Panc1 (cell line): ENCODE data around the gene BLOC1S6. TPM values are rescaled to one million over a fixed set of nuclear protein-coding genes. Genes with fewer than 3 reads are reported as not detected.

Experiments
- ATAC-seq: fragments of 200-7000 bp; cut with Tn5 transposase; 2 replicates; pipeline ENCODE4 v1.9.1; 2020; ENCODE audit warnings: mild to moderate bottlenecking, moderate library complexity
- BruUV-seq: library from RNA; stranded (reverse); fragments of 400-500 nt; replicated peaks from 2 replicates; lab custom pipeline; 2021; lab: Mats Ljungman, UMichigan
- CTCF ChIA-PET: fragments of 300-600 bp; sonication (Branson Sonifier 250); formaldehyde crosslinking; loops from one replicate; lab custom pipeline; 2022; ENCODE audit warnings: antibody characterized with exemption; lab: Charles Lee
- POLR2A ChIA-PET: fragments of 300-600 bp; sonication (Branson Sonifier 250); formaldehyde crosslinking; loops from one replicate; lab custom pipeline; 2022; ENCODE audit warnings: antibody characterized with exemption; lab: Charles Lee
- DNase-seq: peaks from one replicate; pipeline ENCODE4 v3.0.0-alpha.2; 2010; ENCODE audit warnings: low read depth, low spot score
- H3K27ac ChIP-seq: 2 replicates; pipeline ENCODE4 v1.5.1; 2011; ENCODE audit warnings: mild to moderate bottlenecking, low read length, inconsistent platforms
- H3K27me3 ChIP-seq: fragments of 200-500 bp; sonication (Bioruptor generic); 2 replicates; pipeline ENCODE4 v1.6.0; 2014; ENCODE audit warnings: low read length, inconsistent platforms; ENCODE audit not compliant: control insufficient read depth, insufficient read depth
- H3K36me3 ChIP-seq: fragments of 200-500 bp; sonication (Bioruptor generic); 2 replicates; pipeline ENCODE4 v1.5.1; 2014; ENCODE audit warnings: inconsistent platforms, mild to moderate bottlenecking, low read length, moderate library complexity; ENCODE audit not compliant: control insufficient read depth, insufficient read depth
- H3K4me1 ChIP-seq: 2 replicates; pipeline ENCODE4 v1.5.1; 2011; ENCODE audit warnings: inconsistent platforms, mild to moderate bottlenecking, low read length, moderate library complexity; ENCODE audit not compliant: control insufficient read depth, insufficient read depth
- H3K4me3 ChIP-seq, 2 experiments: 2 replicates each; pipeline ENCODE4 v1.5.1; 2011 to 2012; ENCODE audit warnings: low read depth in 2 of 2, low read length in 2 of 2, mild to moderate bottlenecking in 2 of 2, inconsistent platforms in 1 of 2, moderate library complexity in 1 of 2
- H3K9me3 ChIP-seq: fragments of 200-500 bp; sonication (Bioruptor generic); 2 replicates; pipeline ENCODE4 v1.5.1; 2014; ENCODE audit warnings: low read depth, mild to moderate bottlenecking, inconsistent platforms, low read length, moderate library complexity; ENCODE audit not compliant: control insufficient read depth, insufficient read depth
- CTCF ChIP-seq: fragments of 450-650 bp; IDR thresholded peaks from 2 replicates; pipeline ENCODE4 v1.5.1; 2017; ENCODE audit warnings: mild to moderate bottlenecking
- POLR2AphosphoS5 ChIP-seq: IDR thresholded peaks from 2 replicates; pipeline ENCODE4 v1.6.1; 2012; ENCODE audit warnings: mild to moderate bottlenecking, low read depth, low read length, moderate library complexity
- REST ChIP-seq, 2 experiments: IDR thresholded peaks; 2 replicates each; pipeline ENCODE4 v1.6.1; 2011 to 2012; ENCODE audit warnings: low read depth in 2 of 2, control low read depth in 1 of 2, low read length in 1 of 2, mild to moderate bottlenecking in 1 of 2, moderate library complexity in 1 of 2; ENCODE audit not compliant: insufficient read depth in 1 of 2
- SIN3A ChIP-seq: IDR thresholded peaks from 2 replicates; pipeline ENCODE4 v1.6.1; 2012; ENCODE audit warnings: low read depth, mild to moderate bottlenecking, low read length, moderate library complexity, borderline replicate concordance; ENCODE audit not compliant: insufficient read depth
- TCF7L2 ChIP-seq: IDR thresholded peaks from 2 replicates; pipeline ENCODE4 v1.6.1; 2011; ENCODE audit warnings: mild to moderate bottlenecking, low read depth, low read length, inconsistent platforms
- in situ Hi-C: cut with HindIII; loops from 2 replicates; pipeline ENCODE4 v1.10.0; 2016; ENCODE audit warnings: low sequenced_read_pairs, low pct_unique_long_range_greater_than_20kb
- intact Hi-C: fragments of 100-400 bp; cut with micrococcal nuclease; formaldehyde crosslinking; loops from one replicate; pipeline ENCODE4 v1.10.0; 2022; ENCODE audit not compliant: unreplicated experiment
- total RNA-seq: library from RNA; stranded (reverse); gene quantifications from one replicate; pipeline ENCODE4 v1.2.1, GENCODE V29; 2021; ENCODE audit not compliant: unreplicated experiment

The BLOC1S6 gene
- total RNA-seq, 1 experiment from 2014 or later = 52.0 TPM

GRCh38 chr15:45603881-45604280, 16.7 kb downstream of the BLOC1S6 start:
- ChIA-PET POLR2A (no interaction called here), CTCF (interaction anchor here (0.6 kb wide), 1 partner anchor 50 kb away, joined by 3 read pairs; no protein-coding TSS in a partner anchor)
- H3K27ac ChIP-seq = no peak overlapping the region
- in situ Hi-C loops (no loop called here), intact Hi-C loops (no loop called here)
- TF ChIP-seq REST (IDR thresholded peaks at IDR 0.05; ENCODE audit: insufficient read depth in 1 of 2, low read depth in 2 of 2, low read length in 1 of 2) (no peak), SIN3A (no peak), POLR2AphosphoS5 (no peak), TCF7L2 (no peak), CTCF (no peak)
- no peaks in the 10 kb centered on the region for H3K9me3 ChIP-seq
- no peaks in the 10 kb centered on the region for H3K27me3 ChIP-seq
- H3K4me1 ChIP-seq = no peaks in the 10 kb centered on the region
- no TSS peak for BruUV-seq
- no peak overlapping the region for H3K4me3 ChIP-seq
- DNase-seq (no peak), ATAC-seq (no peak)
- no peaks in the 10 kb centered on the region for H3K36me3 ChIP-seq

GRCh38 chr15:45604326-45604725, 17.1 kb downstream of the BLOC1S6 start:
- Histone ChIP-seq H3K4me1 (no peaks in the 10 kb centered on the region), H3K4me3 (no peak overlapping the region), H3K27ac (no peak overlapping the region), H3K27me3 (no peaks in the 10 kb centered on the region), H3K36me3 (no peaks in the 10 kb centered on the region), H3K9me3 (no peaks in the 10 kb centered on the region)
- no peak for ATAC-seq
- TF ChIP-seq POLR2AphosphoS5 = no peak
- TF ChIP-seq REST (IDR thresholded peaks at IDR 0.05; ENCODE audit: insufficient read depth in 1 of 2, low read depth in 2 of 2, low read length in 1 of 2) = no peak
- no peak for TF ChIP-seq SIN3A
- no peak for TF ChIP-seq TCF7L2
- TF ChIP-seq CTCF = no peak
- no peak for DNase-seq
- no TSS peak for BruUV-seq
- ChIA-PET POLR2A (interaction anchor here (0.6 kb wide), 1 partner anchor 49 kb away, joined by 7 read pairs; no protein-coding TSS in a partner anchor), CTCF (no interaction called here)
- intact Hi-C loops (no loop called here), in situ Hi-C loops (no loop called here)
